Fibroblast of lung (primary cell): ENCODE data around the gene CD101. TPM values are rescaled to one million over a fixed set of nuclear protein-coding genes. Genes with fewer than 3 reads are reported as not detected.

ENCODE experiments used
- DNase-seq, 2 donors: peaks; one replicate each; pipeline versions ENCODE4 v3.0.0 to v3.0.0-alpha.2; 2010; ENCODE audit warnings: low read depth in 2 of 2
- H2AFZ ChIP-seq: 2 replicates; pipeline ENCODE4 v1.5.1; 2012; ENCODE audit warnings: low read length, control low read depth, inconsistent platforms
- H3K27ac ChIP-seq: 2 replicates; pipeline ENCODE4 v1.5.1; 2011; ENCODE audit warnings: low read length, control low read depth; ENCODE audit not compliant: insufficient read depth
- H3K27me3 ChIP-seq: 2 replicates; pipeline ENCODE4 v1.5.1; 2011; ENCODE audit warnings: mild to moderate bottlenecking, low read length; ENCODE audit not compliant: control insufficient read depth, insufficient read depth
- H3K36me3 ChIP-seq: 2 replicates; pipeline ENCODE4 v1.5.1; 2011; ENCODE audit warnings: low read length; ENCODE audit not compliant: control insufficient read depth, insufficient read depth
- H3K4me1 ChIP-seq: 2 replicates; pipeline ENCODE4 v1.5.1; 2011; ENCODE audit warnings: low read length; ENCODE audit not compliant: control insufficient read depth, insufficient read depth; ENCODE audit errors: extremely low read depth
- H3K4me2 ChIP-seq: 2 replicates; pipeline ENCODE4 v1.5.1; 2011; ENCODE audit warnings: low read length, control low read depth; ENCODE audit not compliant: insufficient read depth; ENCODE audit errors: extremely low read depth
- H3K4me3 ChIP-seq, 4 experiments: fragments of 200-600 bp in 1 of 4; sonication (generic) in 1 of 4; replicated peaks in 1 of 4; 2 replicates each; pipeline ENCODE4 v1.5.1; 2011 to 2016; ENCODE audit warnings: low read length in 4 of 4, low read depth in 3 of 4, mild to moderate bottlenecking in 3 of 4, control low read depth in 2 of 4, inconsistent platforms in 1 of 4, mixed read lengths in 1 of 4; ENCODE audit not compliant: insufficient read depth in 1 of 4; ENCODE audit errors: control extremely low read depth in 1 of 4
- H3K79me2 ChIP-seq: 2 replicates; pipeline ENCODE4 v1.5.1; 2012; ENCODE audit warnings: mild to moderate bottlenecking, low read length, inconsistent platforms; ENCODE audit not compliant: control insufficient read depth, insufficient read depth
- H3K9ac ChIP-seq: 2 replicates; pipeline ENCODE4 v1.5.1; 2011; ENCODE audit warnings: mild to moderate bottlenecking, low read length, control low read depth; ENCODE audit not compliant: insufficient read depth
- H3K9me3 ChIP-seq: 2 replicates; pipeline ENCODE4 v1.5.1; 2012; ENCODE audit warnings: low read depth, low read length; ENCODE audit not compliant: control insufficient read depth, insufficient read depth
- H4K20me1 ChIP-seq: 2 replicates; pipeline ENCODE4 v1.5.1; 2011; ENCODE audit warnings: low read length; ENCODE audit not compliant: control insufficient read depth, insufficient read depth; ENCODE audit errors: extremely low read depth
- CTCF ChIP-seq, 2 donors: IDR thresholded peaks in 1 of 2; conservative IDR thresholded peaks in 1 of 2; 1 replicate in 1 of 2; 2 replicates in 1 of 2; pipeline ENCODE4 v1.5.1; 2011 to 2012; ENCODE audit warnings: low read length in 2 of 2, control low read depth in 1 of 2, inconsistent platforms in 1 of 2, low read depth in 1 of 2, mild to moderate bottlenecking in 1 of 2
- EZH2 ChIP-seq: IDR thresholded peaks from 2 replicates; pipeline ENCODE4 v1.5.1; 2012; ENCODE audit warnings: low read length, control low read depth, mild to moderate bottlenecking; ENCODE audit errors: missing control alignments
- polyA minus RNA-seq: library from RNA; depleted of rRNA, polyadenylated mRNA; stranded (reverse); fragments of >200 nt; gene quantifications from 2 replicates; pipeline ENCODE4 v1.2.3, GENCODE V29; 2011; ENCODE audit warnings: low replicate concordance
- polyA plus RNA-seq, 2 donors: library from polyadenylated mRNA; depleted of rRNA in 1 of 2; stranded (reverse) in 1 of 2; unstranded in 1 of 2; fragments of >200 nt; gene quantifications; 2 replicates each; pipeline ENCODE4 v1.2.1, GENCODE V29; 2011 to 2012; ENCODE audit warnings: missing spikeins in 1 of 2
- total RNA-seq: library from RNA; depleted of rRNA; stranded (reverse); fragments of >200 nt; gene quantifications from 2 replicates; pipeline ENCODE4 v1.2.1, GENCODE V29; 2014

The CD101 gene
- total RNA-seq (under 0.01 TPM in 1 of 2 replicates, not detected in the other), polyA plus RNA-seq (0.25 TPM in 1 of 2 replicates, not detected in the other), polyA minus RNA-seq (not detected in 2 replicates)
- polyA plus RNA-seq (2012), result not detected in 2 replicates

GRCh38 chr1:117001254-117001927 lies at the start of gene CD101:
CD101 (plus strand) TSS chr1:117001760; CDS start chr1:117001818, 58 bp downstream.
- H3K9ac ChIP-seq, result no peak within 1 kb of the TSS
- no peak within 1 kb of the TSS for H2AFZ ChIP-seq
- no peak for DNase-seq
- H3K4me3 ChIP-seq, result no peak within 1 kb of the TSS
- H3K27ac ChIP-seq, result no peak within 1 kb of the TSS
- no peaks in the 10 kb centered on the region for H3K4me1 ChIP-seq
- no peaks in the 10 kb centered on the region for H3K36me3 ChIP-seq
- no peak for TF ChIP-seq EZH2
- no peak for TF ChIP-seq CTCF (conservative IDR thresholded peaks at IDR 0.05 in 1 of 2, IDR thresholded peaks at IDR 0.05 in 1 of 2; ENCODE audit: low read depth in 1 of 2, low read length in 2 of 2)
- H3K9me3 ChIP-seq, result no peaks in the 10 kb centered on the region
- no peaks in the 10 kb centered on the region for H3K79me2 ChIP-seq
- H3K4me2 ChIP-seq, result no peak within 1 kb of the TSS
- H4K20me1 ChIP-seq, result no peaks in the 10 kb centered on the region
- H3K27me3 ChIP-seq, result no peaks in the 10 kb centered on the region

- Histone ChIP-seq H2AFZ (no peak overlapping the region), H3K36me3 (no peaks in the 10 kb centered on the region), H3K27me3 (no peaks in the 10 kb centered on the region), H3K27ac (no peak overlapping the region), H3K4me3 (no peak overlapping the region), H3K9me3 (no peaks in the 10 kb centered on the region), H3K4me2 (no peak overlapping the region), H3K79me2 (no peaks in the 10 kb centered on the region), H3K9ac (no peak overlapping the region), H4K20me1 (no peaks in the 10 kb centered on the region), H3K4me1 (no peaks in the 10 kb centered on the region)
- TF ChIP-seq EZH2 (no peak), CTCF (conservative IDR thresholded peaks at IDR 0.05 in 1 of 2, IDR thresholded peaks at IDR 0.05 in 1 of 2; ENCODE audit: low read depth in 1 of 2, low read length in 2 of 2) (no peak)
- no peak for DNase-seq
Observed at GRCh38 chr1:116952738-116953275, 48.8 kb upstream of the CD101 start.

GRCh38 chr1:116954440-116954839 lies 47.1 kb upstream of the CD101 start:
- H3K27ac ChIP-seq, result no peak overlapping the region
- H3K4me1 ChIP-seq, result no peaks in the 10 kb centered on the region
- H3K9me3 ChIP-seq, result no peaks in the 10 kb centered on the region
- H3K36me3 ChIP-seq, result no peaks in the 10 kb centered on the region
- no peak overlapping the region for H2AFZ ChIP-seq
- no peak for DNase-seq
- no peak overlapping the region for H3K4me3 ChIP-seq
- H3K9ac ChIP-seq, result no peak overlapping the region
- H3K4me2 ChIP-seq, result no peak overlapping the region
- no peaks in the 10 kb centered on the region for H3K79me2 ChIP-seq
- H4K20me1 ChIP-seq, result no peaks in the 10 kb centered on the region
- H3K27me3 ChIP-seq, result no peaks in the 10 kb centered on the region
- TF ChIP-seq EZH2 (no peak), CTCF (conservative IDR thresholded peaks at IDR 0.05 in 1 of 2, IDR thresholded peaks at IDR 0.05 in 1 of 2; ENCODE audit: low read depth in 1 of 2, low read length in 2 of 2) (no peak)
